HL-60/S4 treated with phorbol 12-myristate 13-acetate at 8.2 ng/mL for 4 days and 3 days (cell line): ENCODE measurements around the gene ZNF564.

Source experiments
- in situ Hi-C: fragments of 300-500 bp; cut with MboI; formaldehyde crosslinking; loops from 2 replicates; pipeline ENCODE4 v1.15.0; 2022; ENCODE audit warnings: low sequenced_read_pairs

ZNF564 gene

DNA sequence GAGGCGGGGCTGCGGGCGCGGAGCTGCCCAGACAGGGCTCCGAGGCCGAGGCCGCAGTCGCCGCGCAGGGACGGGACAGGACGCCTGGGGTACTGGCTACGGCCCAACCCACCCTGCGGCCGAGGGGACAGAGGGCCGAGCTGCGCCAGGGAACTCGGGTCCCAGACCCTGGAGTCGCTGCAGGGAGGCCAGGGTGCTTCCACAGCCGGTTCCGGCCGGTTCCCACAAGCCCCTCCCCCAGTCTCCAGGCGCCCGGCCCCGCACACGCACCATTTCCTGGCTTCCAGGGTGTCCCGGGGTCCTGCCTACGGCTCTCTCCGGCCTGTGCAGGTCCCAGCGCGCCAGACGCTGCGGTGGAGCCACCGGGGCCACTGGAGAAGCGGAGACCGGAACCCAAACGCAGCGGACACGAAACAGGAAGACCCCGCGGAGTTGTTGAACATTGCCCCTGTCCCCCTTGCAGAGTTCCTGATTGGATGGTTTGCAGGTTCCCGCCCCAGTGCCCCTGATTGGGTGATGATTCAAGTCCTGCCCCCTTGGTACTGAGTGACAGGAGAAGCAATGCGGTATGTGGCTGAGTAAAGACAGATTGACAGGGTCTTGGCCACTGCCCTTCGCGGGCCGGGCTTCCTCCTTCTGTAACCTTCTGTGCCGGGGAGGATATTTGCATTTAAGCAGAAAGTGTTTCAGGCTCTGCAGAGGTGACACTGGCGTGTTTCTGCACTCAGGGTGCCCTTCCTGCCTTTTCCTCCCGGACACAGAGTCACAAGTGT lies at the start of gene ZNF564:
ZNF564 (minus strand) TSS at position 423 of the 773 bp plus-strand sequence; CDS start at position 273, 150 bp downstream.
- in situ Hi-C loops: no loop called here

DNA sequence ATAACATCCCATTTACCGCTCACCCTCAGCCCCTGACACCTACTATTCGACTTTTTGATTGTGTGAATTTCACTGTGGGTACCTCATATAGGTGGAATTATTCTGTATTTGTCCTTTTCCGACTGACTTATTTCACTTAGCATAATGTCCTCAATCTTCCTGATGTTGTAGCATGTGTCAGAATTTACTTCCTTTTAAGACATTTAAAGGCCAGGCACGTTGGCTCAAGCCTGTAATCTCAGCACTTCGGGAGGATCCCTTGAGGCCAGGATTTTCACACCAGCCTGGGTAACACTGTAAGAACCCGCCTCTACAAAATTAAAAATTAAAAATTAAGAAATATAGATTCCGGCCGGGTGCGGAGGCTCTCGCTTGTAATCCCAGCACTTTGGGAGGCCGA lies 46.3 kb upstream of the ZNF564 start:
- in situ Hi-C loops: no loop called here

DNA sequence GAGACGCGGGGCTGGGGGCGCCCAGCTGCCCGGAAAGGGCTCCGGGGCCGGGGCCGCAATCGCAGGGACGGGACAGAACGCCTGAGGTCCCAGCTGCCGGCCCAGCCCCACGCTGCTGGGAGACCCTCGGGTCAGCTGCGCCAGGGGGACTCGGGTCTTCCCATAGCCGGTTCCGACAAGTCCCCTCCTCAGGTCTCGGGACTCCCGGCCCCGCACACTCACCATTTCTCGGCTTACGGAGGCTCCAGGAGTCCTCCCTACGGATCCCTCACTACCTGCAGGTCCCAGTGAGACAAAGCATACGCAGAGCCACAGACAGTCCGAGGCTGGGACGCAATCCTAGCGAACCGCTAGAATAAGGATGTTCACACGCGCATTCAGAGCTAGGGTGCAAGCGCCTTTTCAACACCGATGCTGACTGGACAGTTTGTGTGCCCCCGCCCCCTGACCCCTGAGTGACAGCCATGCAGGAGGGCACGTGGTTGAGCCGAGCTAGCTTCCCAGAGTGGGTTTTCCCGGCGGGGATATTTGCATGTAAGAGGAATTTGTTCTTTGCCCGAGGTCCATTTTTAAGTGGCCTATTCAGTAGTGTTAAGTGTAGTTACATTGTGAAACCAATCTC lies 45.8 kb upstream of the ZNF564 start:
- in situ Hi-C loops: no loop called here

DNA sequence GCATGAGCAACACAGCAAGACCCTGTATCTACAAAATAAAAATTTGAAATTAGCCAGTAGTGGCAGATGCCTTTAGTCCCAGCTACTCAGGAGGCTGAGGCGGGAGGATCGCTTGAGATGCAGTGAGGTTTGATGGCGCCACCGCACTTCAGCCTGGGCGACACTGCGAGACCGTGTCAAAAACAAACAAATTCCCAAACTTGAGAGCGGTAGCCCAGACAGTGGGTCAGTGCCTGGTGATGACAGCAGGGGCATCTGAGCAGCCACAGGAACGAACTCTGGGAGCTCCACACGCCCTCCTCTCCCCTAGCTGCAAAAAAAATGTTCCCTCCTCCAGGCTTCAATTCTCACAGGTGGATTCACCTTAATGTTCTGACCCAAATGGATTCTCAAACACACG lies 45.2 kb upstream of the ZNF564 start:
- in situ Hi-C loops: no loop called here

DNA sequence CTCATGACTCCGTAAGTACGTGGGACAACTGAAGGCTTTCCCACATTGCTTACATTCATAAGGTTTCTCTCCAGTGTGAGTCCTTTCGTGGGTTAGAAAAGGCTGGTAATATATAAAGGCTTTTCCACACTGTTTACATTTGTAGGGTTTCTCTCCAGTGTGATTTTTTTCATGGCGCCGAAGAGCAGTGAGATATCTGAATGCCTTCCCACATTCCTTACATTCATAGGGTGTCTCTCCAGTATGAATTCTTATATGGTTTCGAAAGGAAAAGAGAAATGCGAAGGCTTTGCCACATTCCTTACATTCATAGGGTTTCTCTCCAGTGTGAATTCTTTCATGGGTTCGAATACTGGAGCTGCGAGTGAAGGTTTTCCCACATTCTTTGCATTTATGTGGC lies 29.8 kb upstream of the ZNF564 start:
- in situ Hi-C loops: no loop called here

DNA sequence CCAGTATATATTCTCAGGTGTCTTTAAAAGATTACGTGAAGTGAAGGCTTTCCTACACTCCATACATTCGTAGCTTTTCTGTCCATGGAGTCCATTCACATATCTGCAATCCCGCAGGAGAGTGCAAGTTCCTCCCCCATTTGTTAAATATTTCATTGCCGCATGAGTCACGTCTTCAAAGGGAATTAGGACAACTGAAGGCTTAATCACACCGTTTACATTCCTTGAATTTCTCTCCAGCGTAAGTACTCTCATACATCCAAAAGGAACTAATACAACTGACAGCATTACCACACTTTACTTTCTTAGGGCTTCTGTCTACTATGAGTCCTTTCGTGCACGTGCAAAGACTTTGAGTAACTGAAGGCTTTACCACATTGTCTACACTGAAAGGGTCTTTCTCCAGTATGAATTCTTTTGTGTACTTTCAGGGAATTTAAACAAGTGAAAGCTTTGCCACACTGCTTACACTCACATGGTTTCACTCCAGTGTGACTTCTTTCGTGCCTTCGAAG lies 29.0 kb upstream of the ZNF564 start:
- in situ Hi-C loops: no loop called here

DNA sequence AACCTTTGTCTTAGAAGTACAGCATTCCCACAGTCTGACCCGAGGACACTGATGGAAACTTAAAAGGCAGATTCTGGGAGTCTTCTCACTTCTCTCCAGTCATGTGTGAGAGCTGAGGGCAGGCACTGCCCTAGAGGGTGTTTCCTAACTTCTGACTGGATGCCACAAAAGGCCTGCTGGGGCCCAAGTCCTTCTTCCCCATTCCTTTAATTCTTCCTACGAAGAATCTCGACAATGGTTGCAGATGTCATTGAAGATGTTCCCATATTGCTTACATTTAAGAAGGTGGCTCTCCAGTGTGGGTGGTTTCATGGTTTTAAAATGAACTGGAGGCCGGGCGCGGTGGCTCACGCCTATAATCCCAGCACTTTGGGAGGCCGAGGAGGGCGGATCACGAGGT lies 27.4 kb upstream of the ZNF564 start:
- in situ Hi-C loops: no loop called here

DNA sequence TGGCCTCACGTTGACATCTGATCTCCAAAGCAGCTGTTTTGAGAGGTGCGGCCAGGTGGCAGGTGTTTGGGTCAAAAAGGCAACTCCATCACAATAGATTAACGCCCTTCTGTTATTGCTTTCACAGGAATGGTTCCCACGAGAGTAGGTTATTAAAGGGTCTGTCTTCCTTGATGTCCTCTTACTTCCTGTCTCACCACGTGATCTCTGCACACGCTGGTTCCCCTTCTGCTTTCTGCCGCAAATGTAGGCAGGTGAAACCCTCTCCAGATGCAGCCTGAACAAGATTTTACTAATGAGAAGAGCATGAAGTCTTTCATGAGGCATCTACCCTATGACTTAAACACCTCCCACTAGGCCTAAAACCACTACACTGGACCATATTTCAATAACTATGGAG lies 22.8 kb upstream of the ZNF564 start:
- in situ Hi-C loops: no loop called here

DNA sequence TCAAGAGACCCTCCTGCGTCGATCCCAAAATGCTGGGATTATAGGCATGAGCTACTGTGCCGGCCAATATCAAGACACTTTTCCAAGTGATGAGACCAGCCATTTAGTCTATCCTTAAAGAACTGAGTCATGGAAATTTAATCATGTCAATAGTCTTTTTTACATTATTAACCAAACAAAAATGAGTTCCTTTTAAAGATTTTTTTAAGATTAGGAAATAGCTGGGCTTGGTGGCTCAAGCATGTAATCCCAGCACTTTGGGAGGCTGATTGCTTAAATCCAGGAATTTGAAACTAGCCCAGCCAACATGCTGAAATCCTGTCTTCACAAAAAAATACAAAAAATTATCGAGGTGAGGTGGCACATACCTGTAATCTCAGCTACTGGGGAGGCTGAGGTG lies 16.7 kb upstream of the ZNF564 start:
- in situ Hi-C loops: loop anchor here (10.0 kb wide), 1 partner anchor 107 kb away; no protein-coding TSS in a partner anchor

DNA sequence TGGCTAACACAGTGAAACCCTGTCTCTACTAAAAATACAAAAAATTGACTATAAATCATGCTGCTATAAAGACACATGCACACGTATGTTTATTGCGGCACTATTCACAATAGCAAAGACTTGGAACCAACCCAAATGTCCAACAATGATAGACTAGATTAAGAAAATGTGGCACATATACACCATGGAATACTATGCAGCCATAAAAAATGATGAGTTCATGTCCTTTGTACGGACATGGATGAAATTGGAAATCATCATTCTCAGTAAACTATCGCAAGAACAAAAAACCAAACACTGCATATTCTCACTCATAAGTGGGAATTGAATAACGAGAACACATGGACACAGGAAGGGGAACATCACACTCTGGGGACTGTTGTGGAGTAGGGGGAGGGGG lies 15.1 kb upstream of the ZNF564 start:
- in situ Hi-C loops: loop anchor here (10.0 kb wide), 1 partner anchor 108 kb away; no protein-coding TSS in a partner anchor

DNA sequence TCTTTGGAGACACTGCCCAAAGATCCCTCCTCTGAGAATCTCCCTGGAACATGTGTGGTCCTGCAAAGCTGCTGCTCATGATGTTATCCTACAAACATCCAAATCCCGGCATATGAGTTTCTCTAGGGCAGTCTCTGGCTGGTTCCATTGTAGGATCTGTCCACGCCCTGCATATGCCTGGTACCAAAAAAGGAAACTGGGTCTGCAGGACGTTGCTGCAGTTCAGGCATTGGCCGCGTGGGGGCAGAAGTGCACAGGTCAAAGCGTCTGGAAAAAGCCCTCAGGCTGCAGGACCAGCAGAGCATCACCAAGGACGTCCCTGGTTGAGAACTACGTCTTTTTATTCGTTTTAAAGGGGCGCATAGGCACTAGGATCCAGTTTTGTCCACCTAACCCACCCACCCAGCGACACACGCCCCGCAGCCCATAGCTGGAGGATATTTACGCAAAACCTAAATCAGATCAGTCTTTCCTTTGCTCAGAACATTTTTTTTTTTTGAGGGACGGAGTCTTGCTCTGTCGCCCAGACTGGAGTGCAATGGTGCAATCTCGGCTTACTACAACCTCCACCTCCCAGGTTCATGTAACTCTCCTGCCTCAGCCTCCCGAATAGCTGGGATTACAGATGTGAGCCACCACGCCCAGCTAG lies 12.9 kb upstream of the ZNF564 start:
- in situ Hi-C loops: loop anchor here (10.0 kb wide), 1 partner anchor 111 kb away; no protein-coding TSS in a partner anchor

DNA sequence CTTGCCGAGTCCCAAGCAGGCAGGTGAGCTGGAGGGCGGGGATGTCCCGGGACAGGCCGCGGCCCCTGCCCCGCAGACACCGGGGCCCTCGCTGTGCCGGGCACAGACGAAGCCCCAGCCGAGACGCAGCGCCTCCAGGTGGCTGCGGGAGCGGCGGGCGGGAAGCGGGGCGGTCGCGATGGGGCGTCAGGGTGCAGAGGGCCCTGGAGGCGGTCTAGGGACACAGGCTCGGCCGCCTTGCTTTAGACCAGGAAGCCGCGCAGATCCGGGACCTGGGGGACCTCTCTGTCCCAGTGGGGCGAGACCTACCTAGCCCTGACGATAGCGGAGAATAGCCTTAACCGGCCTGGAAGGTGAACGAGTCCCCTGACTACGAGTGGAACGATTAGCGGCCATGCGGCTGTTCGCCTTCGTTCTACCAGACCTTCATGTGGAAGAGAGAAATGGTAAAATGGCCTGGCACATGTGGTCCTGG lies 4.2 kb upstream of the ZNF564 start:
- in situ Hi-C loops: no loop called here

DNA sequence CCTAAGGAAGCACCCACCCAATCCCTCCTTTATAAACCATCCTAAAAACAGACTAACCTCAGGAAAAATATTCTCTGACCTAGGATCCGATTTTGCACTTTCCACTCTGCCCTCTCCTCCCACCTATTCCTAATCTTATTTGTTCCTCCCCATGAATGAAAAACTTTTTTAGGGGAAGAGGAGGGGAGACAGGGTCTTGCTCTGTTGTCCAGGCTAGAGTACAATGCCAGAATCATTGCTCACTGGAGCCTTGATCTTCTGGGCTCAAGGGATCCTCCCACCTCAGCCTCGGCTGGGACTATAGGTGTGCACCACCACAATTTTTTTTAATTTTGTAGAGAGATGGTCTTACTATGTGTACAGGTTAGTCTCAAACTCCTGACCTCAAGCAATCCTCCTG lies 4.4 kb downstream of the ZNF564 start:
- in situ Hi-C loops: no loop called here

DNA sequence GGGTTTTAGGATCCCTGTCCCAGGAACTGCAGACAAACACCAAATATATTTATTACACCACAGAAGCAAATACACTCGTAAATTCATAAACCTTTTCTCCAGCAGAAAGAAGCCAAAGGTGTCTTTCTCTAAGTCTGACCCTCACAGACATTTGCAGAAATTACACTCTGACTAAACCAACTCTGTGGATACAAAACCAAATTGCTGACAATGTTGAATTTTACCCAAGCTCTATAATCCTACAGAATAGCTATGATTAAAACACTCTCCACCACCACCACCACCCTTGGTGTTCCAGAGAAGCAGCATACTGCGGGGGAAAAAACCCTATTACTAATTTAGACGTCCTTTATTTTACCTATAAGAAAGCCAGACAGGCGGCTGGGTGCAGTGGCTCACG lies 5.2 kb downstream of the ZNF564 start:
- in situ Hi-C loops: no loop called here

DNA sequence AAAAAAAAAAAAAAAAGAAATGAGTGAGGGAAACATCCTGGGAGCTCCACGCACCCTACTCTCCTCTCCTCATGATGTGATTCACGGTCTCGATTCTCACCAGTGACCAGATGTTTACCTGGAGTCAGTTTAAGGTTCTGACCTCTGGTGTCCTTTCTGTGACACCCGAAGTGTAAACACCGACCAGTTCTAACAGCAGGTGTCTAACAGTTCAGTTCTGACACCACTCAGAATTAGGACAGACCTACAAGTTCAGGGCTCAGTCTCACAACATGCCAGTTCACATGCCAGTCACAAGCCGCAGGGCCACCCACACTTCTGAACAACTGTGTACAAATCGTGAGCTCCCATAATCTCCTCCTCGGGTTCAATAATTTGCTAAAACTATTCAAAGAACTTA lies 6.0 kb downstream of the ZNF564 start:
- in situ Hi-C loops: no loop called here

DNA sequence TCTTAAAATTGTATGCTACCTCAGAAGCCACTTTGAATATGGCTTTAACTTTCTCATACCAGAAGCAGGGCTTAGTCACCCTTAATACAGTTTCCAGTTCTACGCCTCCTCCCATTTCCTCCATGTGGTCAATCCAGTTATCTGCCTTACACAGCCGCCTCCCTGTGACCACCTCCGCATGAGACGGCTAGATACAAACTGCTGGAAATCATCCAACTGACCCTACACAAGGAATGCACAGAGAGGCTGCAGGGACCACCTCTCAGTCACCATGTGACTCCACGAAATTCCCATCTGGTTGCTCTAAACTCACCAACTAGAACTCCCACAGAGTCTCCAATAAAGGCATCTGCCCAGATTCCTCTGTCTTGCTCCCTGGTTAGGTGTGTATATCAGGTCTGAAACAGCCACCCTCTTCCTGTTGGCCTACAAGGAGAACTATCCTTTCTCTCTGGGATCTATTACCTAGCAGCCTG lies 6.8 kb downstream of the ZNF564 start:
- in situ Hi-C loops: no loop called here

DNA sequence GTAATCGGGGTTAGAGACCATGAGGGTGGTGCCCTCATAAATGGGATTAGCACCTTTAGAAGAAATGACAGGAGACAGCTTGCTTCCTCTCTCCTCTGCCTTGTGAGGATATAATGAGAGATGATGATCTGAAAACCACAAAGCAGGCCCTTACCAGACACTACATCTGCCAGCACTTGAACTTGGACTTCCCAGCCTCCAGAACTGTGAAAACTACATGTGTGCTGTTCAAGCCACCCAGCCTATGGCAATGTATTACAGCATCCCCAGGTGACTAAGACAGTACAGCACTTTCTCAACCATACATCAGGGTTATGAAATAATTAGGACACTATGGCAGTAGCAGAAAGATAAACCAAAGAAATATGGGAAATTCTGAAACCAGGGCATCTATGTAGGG lies 7.4 kb downstream of the ZNF564 start:
- in situ Hi-C loops: no loop called here

DNA sequence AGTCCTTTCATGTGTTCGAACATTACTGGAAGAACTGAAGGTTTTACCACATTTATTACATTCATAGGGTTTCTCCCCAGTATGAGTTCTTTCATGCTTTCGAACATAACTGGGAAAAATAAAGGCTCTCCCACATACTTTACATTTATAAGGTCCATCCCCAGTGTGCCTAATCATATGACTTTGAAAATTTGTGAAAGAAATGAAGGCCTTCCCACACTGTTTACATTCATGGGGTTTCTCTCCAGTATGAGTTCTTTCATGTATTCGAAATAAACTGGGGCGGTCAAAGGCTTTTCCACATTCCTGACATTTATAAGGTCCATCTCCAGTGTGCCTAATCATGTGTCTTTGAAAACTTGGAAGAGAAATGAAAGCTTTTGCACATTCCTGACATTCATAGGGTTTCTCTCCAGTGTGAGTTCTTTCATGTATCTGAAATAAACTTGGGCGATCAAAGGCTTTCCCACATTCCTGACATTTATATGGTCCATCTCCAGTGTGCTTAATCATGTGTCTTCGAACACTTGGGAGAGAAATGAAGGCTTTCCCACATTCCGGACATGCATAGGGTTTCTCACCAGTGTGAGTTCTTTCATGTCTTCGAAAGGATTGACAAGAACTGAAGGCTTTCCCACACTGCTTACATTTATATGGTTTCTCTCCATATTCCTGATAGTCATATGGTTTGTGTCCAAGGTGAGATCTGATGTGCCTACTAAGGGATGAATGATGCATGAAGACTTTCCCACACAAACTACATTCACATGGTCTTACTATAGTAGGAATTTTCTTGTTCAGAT lies 24.0 kb downstream of the ZNF564 start:
- in situ Hi-C loops: no loop called here

DNA sequence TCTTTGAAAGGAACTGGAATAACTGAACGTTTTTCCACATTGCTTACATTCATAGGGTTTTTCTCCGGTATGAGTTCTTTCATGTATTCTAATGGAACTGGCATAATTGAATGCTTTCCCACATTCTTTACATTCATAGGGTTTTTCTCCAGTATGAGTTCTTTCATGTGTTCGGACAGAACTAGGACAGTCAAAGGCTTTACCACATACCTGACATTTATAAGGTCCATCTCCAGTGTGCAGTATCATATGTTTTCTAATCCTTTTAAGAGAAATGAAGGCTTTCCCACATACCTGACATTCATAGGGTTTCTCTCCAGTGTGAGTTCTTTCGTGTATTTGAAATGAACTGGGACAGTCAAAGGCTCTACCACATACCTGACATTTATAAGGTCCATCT lies 24.7 kb downstream of the ZNF564 start:
- in situ Hi-C loops: no loop called here

DNA sequence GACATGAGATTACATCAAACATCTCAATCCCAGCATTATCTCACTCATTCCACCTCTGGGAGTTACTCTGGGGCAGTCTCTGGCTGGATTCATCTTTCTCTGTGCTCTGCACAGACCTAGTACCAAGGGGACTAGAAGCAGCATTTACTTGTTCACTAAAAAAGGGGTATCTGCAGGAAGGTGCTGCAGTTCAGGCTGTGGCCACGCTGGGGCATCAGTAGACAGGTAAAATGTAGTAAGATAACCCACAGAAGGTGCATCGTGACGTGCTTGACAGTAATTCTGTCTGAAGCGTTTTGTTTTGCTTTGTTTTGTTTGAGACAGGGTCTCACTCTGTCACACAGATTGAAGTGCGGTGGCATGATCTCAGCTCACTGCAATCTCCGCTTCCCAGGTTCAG lies 29.3 kb downstream of the ZNF564 start:
- in situ Hi-C loops: no loop called here
